Measurements from ENCODE around the gene EEFSEC. TPM values are rescaled to one million over a fixed set of nuclear protein-coding genes. Genes with fewer than 3 reads are reported as not detected.

The EEFSEC gene
- total and polyA plus RNA-seq, 2 of the 8 experiments (the other 6 are each of a cell fraction or from before 2014, with no cell fraction given): 13.1 to 19.8 TPM

- no peak for TF ChIP-seq TAF1 (IDR thresholded peaks at IDR 0.05; ENCODE audit: low read depth, low read length)
- TF ChIP-seq ATF2 (IDR thresholded peaks at IDR 0.05; ENCODE audit: low read length): no peak
- no peak for TF ChIP-seq CTBP2 (IDR thresholded peaks at IDR 0.05; ENCODE audit: borderline replicate concordance, insufficient read depth, insufficient read length, low read length)
Measured at GRCh38 chr3:128443771-128444170, 290.5 kb downstream of the EEFSEC start (continued).
